GM18519 (cell line): ENCODE data around the gene TF.

Source experiments
- ATAC-seq: cut with Tn5 transposase; IDR thresholded peaks from one replicate; pipeline ENCODE4 v1.9.1; 2021; ENCODE audit warnings: mild to moderate bottlenecking, moderate library complexity; ENCODE audit not compliant: unreplicated experiment, low FRiP score

The TF gene

DNA sequence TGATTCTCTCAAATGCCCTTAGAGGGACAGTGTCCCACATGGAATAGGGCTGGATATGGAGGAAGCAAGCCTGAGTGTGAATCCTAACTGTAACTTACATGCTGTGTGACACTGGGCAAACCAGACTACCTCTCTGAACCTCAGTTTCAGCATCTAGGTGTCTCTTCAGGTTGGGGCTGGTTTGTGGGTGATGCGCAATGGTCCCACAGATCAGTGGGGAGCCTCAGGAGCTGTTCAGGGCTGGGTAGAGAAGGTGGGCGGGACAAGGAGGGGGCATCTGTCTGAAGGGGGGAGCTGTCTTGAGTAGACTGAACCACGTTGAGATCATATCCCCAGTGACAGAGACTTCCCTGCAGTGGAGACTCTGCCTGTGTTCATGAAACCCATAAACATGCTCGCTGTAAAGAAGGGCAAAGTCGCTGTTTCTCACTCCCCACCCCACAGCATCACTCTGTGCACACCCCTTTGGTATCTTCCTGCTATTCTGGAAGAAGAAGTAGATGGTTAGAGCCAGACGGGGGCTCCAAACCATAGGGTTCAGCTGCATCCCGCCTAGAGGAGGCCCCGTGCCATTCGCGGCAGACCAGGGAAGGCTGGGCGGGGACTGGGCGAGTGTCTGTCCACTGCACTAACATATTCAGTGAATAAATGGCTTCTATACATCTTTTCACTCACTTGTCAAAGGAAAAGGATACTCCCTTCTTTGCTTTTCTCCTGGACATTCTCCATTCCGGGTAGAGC is 87.9 kb downstream of the TF start:
- ATAC-seq = no peak

DNA sequence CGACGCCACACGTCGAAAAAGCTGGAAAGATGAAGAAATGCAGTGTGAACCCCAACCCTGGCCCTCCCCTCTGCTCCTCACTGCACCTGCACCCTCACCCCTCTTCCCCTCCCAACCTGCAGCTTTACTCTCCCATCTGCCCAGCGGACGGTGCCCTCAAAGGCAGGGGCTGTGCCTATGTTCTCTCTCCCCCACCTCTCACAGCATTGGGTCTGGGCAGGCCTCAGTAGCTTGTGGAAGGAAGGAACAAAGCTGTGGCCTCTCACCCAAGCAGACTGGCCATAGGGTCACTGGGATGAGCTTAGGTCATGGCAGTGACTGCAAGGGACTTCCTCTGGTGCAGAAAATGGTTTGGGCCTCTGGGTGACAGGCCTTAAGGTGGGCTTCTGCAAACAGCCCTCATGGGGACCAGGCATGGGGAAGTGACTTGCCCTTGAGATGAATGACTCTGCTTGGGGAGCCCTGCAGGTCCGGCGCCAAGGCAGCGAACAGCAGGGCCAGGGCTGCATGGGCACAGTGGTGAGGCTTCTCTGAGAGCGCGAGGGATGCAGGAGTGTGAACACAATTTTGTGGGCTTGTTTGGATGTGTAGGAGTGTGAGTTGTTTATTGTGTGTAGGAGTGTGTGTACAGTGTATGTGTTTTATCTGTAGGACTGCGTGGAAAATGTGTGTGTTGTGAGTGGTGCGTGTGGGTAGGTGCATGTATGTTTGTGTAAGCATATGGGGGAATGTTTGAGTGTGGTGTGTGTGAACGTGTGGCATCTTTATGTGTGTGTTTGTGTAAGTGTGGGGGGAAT is 88.6 kb downstream of the TF start:
- ATAC-seq = no peak

DNA sequence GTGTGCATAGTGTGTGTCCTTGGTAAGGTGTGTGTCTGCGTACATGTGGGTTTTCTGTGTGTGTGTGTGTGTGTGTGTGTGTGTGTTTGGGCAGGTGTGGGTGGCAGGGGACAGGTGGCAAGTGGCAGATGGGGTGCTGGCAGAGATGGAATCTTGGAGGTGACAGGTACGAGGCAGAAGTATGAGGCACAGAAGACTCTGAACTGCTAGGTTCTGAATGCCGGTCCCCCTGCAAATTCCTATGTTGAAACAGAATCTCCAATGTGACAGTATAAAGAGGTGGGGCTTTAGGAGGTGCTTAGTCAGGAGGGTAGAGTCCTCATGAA is 89.2 kb downstream of the TF start:
- ATAC-seq = no peak

DNA sequence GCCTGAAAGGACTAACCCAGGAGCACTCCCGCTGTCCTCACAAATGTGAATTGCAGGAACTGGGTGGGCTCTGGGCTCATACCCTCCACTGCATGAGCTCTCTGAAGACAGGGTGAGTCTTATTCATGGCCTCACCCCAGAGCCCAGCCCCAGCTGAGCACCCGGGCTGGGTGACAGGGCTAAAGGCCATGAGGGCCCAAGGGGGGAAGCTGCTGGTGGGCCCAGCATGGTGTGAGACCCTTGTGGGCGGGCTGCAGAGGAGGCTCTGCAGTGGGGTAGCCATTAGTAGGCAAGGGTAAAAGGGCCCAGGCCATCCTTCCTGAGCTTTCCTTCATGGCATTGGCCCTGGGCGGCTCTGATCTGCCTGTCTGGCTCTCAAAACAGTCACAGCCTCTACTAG is 89.8 kb downstream of the TF start:
- no peak for ATAC-seq

DNA sequence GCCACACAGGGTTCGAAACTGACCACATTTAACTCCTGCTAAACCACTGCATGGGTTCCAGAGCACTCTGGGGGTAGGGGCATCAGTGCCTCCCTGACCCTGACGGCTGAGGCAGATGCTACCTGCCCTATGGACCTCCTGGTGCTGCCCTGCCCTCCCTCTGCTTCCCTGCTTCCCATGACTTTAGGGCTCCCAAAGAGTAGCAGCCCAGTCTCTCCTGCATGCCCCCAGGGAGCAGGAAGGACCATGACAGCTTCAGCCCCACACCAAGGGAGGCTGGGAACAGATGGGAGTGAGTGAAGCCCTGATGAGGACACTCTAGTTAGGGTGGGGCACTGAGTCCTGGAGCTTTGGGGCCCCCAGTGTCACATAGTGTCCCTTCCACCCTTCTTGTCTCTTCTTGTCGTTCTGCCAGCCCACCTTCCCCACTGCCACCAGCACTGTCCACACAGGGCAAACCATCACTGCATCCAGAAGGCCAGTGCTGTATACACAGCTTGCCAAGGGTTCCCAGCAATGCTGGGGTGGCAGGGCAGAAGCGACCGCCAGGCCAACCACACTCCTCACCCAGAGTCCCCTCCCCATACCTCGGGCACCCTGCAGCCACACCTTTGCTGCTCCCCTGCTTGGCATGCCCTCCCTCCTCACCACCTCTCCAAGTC is 90.4 kb downstream of the TF start:
- no peak for ATAC-seq

- ATAC-seq = no peak
These were observed 91.5 kb downstream of the TF start for GRCh38 chr3:133837487-133838295.

- no peak for ATAC-seq
These were observed 92.2 kb downstream of the TF start for GRCh38 chr3:133838296-133838789.

GRCh38 chr3:133838916-133839800 is 93.0 kb downstream of the TF start:
- ATAC-seq = no peak

DNA sequence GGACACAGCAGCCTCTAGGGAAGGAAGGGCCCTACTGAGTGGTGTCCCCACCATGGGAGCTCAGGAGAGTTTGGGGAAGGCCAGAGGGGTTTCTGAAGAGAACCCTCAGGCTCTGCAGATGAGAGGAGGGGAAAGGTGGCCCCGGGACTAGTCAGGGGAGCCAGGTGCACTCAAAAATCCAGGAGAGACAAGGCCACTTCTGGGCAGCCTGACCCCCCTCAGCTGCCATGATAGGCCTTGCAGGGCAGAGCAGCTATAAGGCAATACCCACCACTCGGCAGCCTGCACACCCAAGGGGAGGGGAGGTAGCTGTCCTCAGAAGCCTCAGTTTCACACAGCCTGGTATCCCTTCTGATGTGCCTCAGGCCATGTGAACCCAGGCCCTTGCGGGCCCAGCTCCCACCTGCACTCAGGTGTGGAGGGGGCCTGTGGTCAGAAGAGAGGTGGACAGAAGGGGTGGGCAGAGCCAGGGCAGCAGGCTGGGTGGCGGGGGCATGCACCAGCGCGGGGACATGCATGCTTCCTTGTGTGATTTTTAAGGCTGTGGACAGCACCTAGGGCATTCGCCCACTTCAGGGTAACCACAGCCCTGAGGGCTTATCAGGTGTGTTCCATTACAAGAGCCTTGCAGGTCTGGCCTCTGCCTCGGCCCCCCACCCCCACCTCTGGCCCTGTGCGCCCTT is 94.0 kb downstream of the TF start:
- no peak for ATAC-seq

DNA sequence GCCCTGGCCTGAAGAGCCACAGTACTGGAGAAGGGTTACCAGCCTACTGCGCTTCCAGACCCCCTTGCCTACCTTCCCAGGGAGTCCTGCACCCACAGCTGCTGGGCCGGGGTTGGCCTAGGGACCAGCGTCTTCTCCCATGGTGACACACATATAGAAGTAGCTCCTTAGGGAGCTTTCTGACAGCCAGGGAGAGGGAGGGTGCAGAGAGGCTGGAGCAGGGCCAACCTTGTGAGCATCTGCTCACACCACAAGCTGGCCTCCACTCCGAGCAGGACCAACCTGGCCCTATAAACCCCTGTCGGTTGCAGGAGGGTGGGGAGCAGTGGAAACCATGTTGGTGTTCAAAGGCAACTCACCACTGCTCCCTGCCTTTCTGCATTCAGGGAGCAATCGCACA is 94.6 kb downstream of the TF start:
- no peak for ATAC-seq

- no peak for ATAC-seq
These were observed 95.0 kb downstream of the TF start for GRCh38 chr3:133841196-133841595.

DNA sequence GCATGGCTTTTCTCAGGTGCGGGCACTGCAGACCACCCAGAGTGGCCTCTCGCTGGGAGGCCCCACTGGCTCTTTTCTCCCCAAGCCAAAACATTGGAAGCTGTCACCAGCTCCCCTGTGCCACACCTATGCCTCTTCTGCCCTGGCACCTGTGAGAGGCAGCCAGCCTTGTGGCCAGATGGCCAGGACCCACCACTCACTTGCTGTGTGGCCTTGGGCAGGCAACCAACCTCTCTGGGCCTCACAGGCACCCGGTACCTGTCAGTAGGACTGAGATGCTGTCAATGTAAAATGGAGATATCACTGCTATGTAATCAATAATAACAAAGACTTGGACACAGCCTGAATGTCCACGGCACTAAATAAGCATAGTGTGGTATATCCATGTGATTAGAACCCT is 96.0 kb downstream of the TF start:
- ATAC-seq = no peak

DNA sequence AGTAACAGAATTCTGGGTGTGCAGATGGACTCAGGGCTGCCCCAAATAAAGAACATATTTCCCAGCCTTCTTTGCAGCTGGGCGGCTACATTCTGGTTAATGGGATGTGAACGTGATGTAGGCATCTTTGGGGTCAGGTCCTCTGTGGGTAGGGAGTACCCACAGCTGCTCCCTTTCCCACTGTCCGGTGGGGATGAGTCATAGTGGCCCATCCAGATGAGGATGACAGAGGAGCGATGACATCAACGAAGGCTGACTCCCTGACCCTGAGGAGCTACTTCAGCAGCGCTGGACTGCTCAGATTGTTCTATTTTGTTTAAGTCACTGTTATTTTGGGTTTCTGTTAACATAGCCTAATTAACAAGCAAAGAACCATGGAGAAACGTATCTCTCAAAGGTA is 97.4 kb downstream of the TF start:
- ATAC-seq = no peak

GRCh38 chr3:133845127-133845526 is 98.9 kb downstream of the TF start:
- ATAC-seq = no peak
